ENCODE results near the gene TPX2. TPM values are rescaled to one million over a fixed set of nuclear protein-coding genes. Genes with fewer than 3 reads are reported as not detected.

TPX2 gene
- total and polyA plus RNA-seq, 2 donors (not counting 1 experiment from before 2014, with no cell fraction given) = 0.30 to 0.31 TPM

- intact Hi-C loops (cut with micrococcal nuclease) = no loop called here
- Mint-ChIP-seq H3K9me3 (ENCODE audit: insufficient read depth) (no peaks in the 10 kb centered on the region), H3K4me1 (peaks cover 10% of the 10 kb centered on the region), H3K27ac (no peak overlapping the region), H3K27me3 (no peaks in the 10 kb centered on the region), H3K4me3 (no peak overlapping the region)
- ChIA-PET CTCF (interaction anchor here (1.4 to 2.6 kb wide), 4 partner anchors 10 to 194 kb away, joined by 4 to 13 read pairs (median 7); no protein-coding TSS in a partner anchor), POLR2A (no interaction called here)
- H4K20me1 ChIP-seq (ENCODE audit: control insufficient read depth, insufficient read depth, low read length, poor library complexity, severe bottlenecking) = no peaks in the 10 kb centered on the region
- no peak overlapping the region for H3K4me3 ChIP-seq (ENCODE audit: control extremely low read depth in 1 of 5, extremely low read depth in 1 of 5, insufficient read depth in 1 of 5, low read depth in 2 of 5, low read length in 4 of 5)
- DNase-seq (no peak), ATAC-seq (ENCODE audit: low read depth) (no peak)
- peaks cover 8 to 13% of the 10 kb centered on the region in 2 donors for H3K4me1 ChIP-seq (ENCODE audit: control insufficient read depth in 2 of 2, insufficient read depth in 2 of 2, low read length in 2 of 2)
- WGBS (ENCODE audit: insufficient coverage) = 77% methylated on average over 5 of the region's 5 CpGs
- no peak overlapping the region for H2AFZ ChIP-seq (ENCODE audit: insufficient read depth, low read depth, low read length, poor library complexity, severe bottlenecking)
- no peaks in the 10 kb centered on the region for H3K9me3 ChIP-seq (ENCODE audit: control extremely low read depth in 1 of 3, control insufficient read depth in 2 of 3, insufficient read depth in 1 of 3, low read length in 2 of 3)
- H3K79me2 ChIP-seq (ENCODE audit: control insufficient read depth, insufficient read depth, low read length) = no peaks in the 10 kb centered on the region
- no peak for TF ChIP-seq CTCF (IDR thresholded peaks at IDR 0.05)
- no peak for TF ChIP-seq EZH2 (IDR thresholded peaks at IDR 0.05; ENCODE audit: borderline replicate concordance, insufficient read depth, low read depth, low read length, poor library complexity, severe bottlenecking)
- H3K9ac ChIP-seq (ENCODE audit: low read length) = no peak overlapping the region
- H3K4me2 ChIP-seq (replicated peaks; ENCODE audit: low read depth, low read length, poor library complexity, severe bottlenecking) = no peak overlapping the region
- no peak overlapping the region for H3K27ac ChIP-seq (ENCODE audit: low read length in 2 of 2)
- peaks cover 0 to 3% (median 0%) of the 10 kb centered on the region in 4 experiments for H3K27me3 ChIP-seq (replicated peaks in 1 of 4; ENCODE audit: control extremely low read depth in 1 of 4, control insufficient read depth in 3 of 4, insufficient read depth in 4 of 4, low read length in 3 of 4)
- no peaks in the 10 kb centered on the region for H3K36me3 ChIP-seq (replicated peaks in 1 of 2; ENCODE audit: control extremely low read depth in 1 of 2, control insufficient read depth in 1 of 2, extremely low read depth in 1 of 2, insufficient read depth in 2 of 2, low read length in 1 of 2)
Observed at GRCh38 chr20:31836853-31837608, 97.9 kb downstream of the TPX2 start.

- Mint-ChIP-seq H3K27ac (no peak overlapping the region), H3K4me3 (no peak overlapping the region), H3K4me1 (peaks cover 13% of the 10 kb centered on the region), H3K9me3 (ENCODE audit: insufficient read depth) (no peaks in the 10 kb centered on the region), H3K27me3 (no peaks in the 10 kb centered on the region)
- Histone ChIP-seq H3K9ac (ENCODE audit: low read length) (no peak overlapping the region), H4K20me1 (ENCODE audit: control insufficient read depth, insufficient read depth, low read length, poor library complexity, severe bottlenecking) (no peaks in the 10 kb centered on the region), H3K4me3 (ENCODE audit: control extremely low read depth in 1 of 5, extremely low read depth in 1 of 5, insufficient read depth in 1 of 5, low read depth in 2 of 5, low read length in 4 of 5) (no peak overlapping the region), H2AFZ (ENCODE audit: insufficient read depth, low read depth, low read length, poor library complexity, severe bottlenecking) (no peak overlapping the region), H3K4me1 (ENCODE audit: control insufficient read depth in 2 of 2, insufficient read depth in 2 of 2, low read length in 2 of 2) (peaks cover 8 to 16% of the 10 kb centered on the region in 2 donors), H3K4me2 (replicated peaks; ENCODE audit: low read depth, low read length, poor library complexity, severe bottlenecking) (no peak overlapping the region), H3K27me3 (replicated peaks in 1 of 4; ENCODE audit: control extremely low read depth in 1 of 4, control insufficient read depth in 3 of 4, insufficient read depth in 4 of 4, low read length in 3 of 4) (peaks cover 0 to 3% (median 0%) of the 10 kb centered on the region in 4 experiments), H3K79me2 (ENCODE audit: control insufficient read depth, insufficient read depth, low read length) (no peaks in the 10 kb centered on the region), H3K36me3 (replicated peaks in 1 of 2; ENCODE audit: control extremely low read depth in 1 of 2, control insufficient read depth in 1 of 2, extremely low read depth in 1 of 2, insufficient read depth in 2 of 2, low read length in 1 of 2) (no peaks in the 10 kb centered on the region), H3K27ac (ENCODE audit: low read length in 2 of 2) (no peak overlapping the region), H3K9me3 (ENCODE audit: control extremely low read depth in 1 of 3, control insufficient read depth in 2 of 3, insufficient read depth in 1 of 3, low read length in 2 of 3) (no peaks in the 10 kb centered on the region)
- no peak for TF ChIP-seq CTCF (IDR thresholded peaks at IDR 0.05)
- no peak for TF ChIP-seq EZH2 (IDR thresholded peaks at IDR 0.05; ENCODE audit: borderline replicate concordance, insufficient read depth, low read depth, low read length, poor library complexity, severe bottlenecking)
- ChIA-PET POLR2A (no interaction called here), CTCF (interaction anchor here (1.1 to 2.6 kb wide), 6 partner anchors 9 to 198 kb away, joined by 4 to 13 read pairs (median 4); no protein-coding TSS in a partner anchor)
- no peak for ATAC-seq (ENCODE audit: low read depth)
- intact Hi-C loops (cut with micrococcal nuclease) = no loop called here
- 82% methylated on average over 3 of the region's 3 CpGs for WGBS (ENCODE audit: insufficient coverage)
- no peak for DNase-seq
Observed at GRCh38 chr20:31837896-31838397, 98.9 kb downstream of the TPX2 start.

Data from B cell (primary cell).